Tibial nerve (tissue), 4 donors: ENCODE measurements around the gene WDR18. TPM values are rescaled to one million over a fixed set of nuclear protein-coding genes. Genes with fewer than 3 reads are reported as not detected.

Experiments used
- DNase-seq, 2 donors: peaks; one replicate each; pipeline ENCODE4 v3.0.0-alpha.2; 2019; ENCODE audit warnings: low spot score in 2 of 2
- H3K27ac ChIP-seq, 4 donors: fragments of 200-600 bp; sonication (generic) in 3 of 4; one replicate each; pipeline ENCODE4 v1.5.1; 2017 to 2019; ENCODE audit warnings: mild to moderate bottlenecking in 1 of 4
- H3K27me3 ChIP-seq, 2 donors: fragments of 200-600 bp; sonication (generic) in 1 of 2; one replicate each; pipeline versions ENCODE4 v1.5.1 to v1.6.0; 2017 to 2019
- H3K36me3 ChIP-seq, 3 donors: fragments of 200-600 bp; sonication (generic); one replicate each; pipeline ENCODE4 v1.5.1; 2018 to 2019
- H3K4me1 ChIP-seq, 4 donors: fragments of 200-600 bp; sonication (generic) in 3 of 4; one replicate each; pipeline ENCODE4 v1.5.1; 2017 to 2019
- H3K4me3 ChIP-seq, 4 donors: fragments of 200-600 bp; sonication (generic) in 3 of 4; one replicate each; pipeline ENCODE4 v1.5.1; 2017 to 2019; ENCODE audit warnings: mild to moderate bottlenecking in 1 of 4, moderate library complexity in 1 of 4
- H3K9me3 ChIP-seq, 4 donors: fragments of 200-600 bp; sonication (generic) in 3 of 4; one replicate each; pipeline ENCODE4 v1.5.1; 2017 to 2019
- EP300 ChIP-seq, 2 donors: sonication (generic); formaldehyde crosslinking; IDR thresholded peaks; one replicate each; pipeline ENCODE4 v1.6.1; 2017; ENCODE audit warnings: antibody characterized with exemption in 2 of 2, mild to moderate bottlenecking in 1 of 2
- POLR2A ChIP-seq, 2 donors: fragments of 450-650 bp; IDR thresholded peaks; one replicate each; pipeline ENCODE4 v1.6.1; 2017; ENCODE audit warnings: antibody characterized with exemption in 2 of 2, mild to moderate bottlenecking in 2 of 2, moderate library complexity in 2 of 2
- WGBS, 2 donors: methylation state at CpG; one replicate each; pipeline ENCODE4 v1.1.5; 2018; 5-methylcytosine and 5-hydroxymethylcytosine counted together
- total RNA-seq, 4 donors: library from RNA; depleted of rRNA; stranded (reverse); fragments of >200 nt; gene quantifications; one replicate each; pipeline ENCODE4 v1.1.0, GENCODE V29; 2016
- TF ChIP-seq, protein P1 (sequence below), 5 experiments: fragments of 200-600 bp in 3 of 5; fragments of 450-650 bp in 2 of 5; sonication (generic) in 3 of 5; IDR thresholded peaks; one replicate each; pipeline ENCODE4 v1.5.1; 2016 to 2019; ENCODE audit warnings: antibody characterized with exemption in 5 of 5, mild to moderate bottlenecking in 3 of 5, moderate library complexity in 2 of 5

Gene WDR18
- total RNA-seq, 4 donors from 2014 or later, result 23.3 to 90.6 (median 52.8) TPM

DNA sequence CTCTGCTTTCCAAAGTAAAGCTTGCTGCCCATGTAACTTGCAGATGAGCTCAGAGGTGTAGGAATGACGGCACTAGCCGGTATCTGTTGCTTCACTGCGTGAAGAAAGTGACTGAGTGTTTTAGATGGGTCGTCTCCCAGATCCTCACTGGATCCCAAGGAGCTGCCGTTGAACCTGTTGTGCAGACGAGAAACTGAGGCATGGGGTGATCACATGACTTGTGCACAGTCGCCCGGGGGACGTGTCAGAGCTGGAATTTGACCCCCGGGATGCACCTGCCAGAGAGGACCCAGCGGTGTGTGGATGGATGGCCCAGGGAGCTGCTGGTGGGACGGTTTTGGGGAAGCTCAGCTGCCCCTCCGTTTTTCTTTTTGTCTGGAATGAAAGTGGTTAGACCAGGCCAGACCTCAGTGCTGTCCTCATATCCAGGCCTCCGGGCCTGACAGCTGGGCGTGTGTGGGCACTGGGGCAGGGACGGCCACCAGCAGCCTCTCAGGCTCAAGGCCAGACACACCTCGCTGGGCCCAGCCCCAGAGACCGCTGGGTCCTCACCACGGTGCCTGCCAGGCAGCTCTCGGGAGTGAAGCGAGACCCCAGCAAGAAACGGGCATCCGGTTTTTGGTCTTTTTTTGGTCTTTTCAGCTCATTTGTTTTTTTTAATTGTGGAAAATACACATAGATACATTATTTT lies 45.8 kb upstream of the WDR18 start:
- Histone ChIP-seq H3K9me3 (no peaks in the 10 kb centered on the region), H3K4me1 (peaks cover 0 to 59% (median 35%) of the 10 kb centered on the region in 4 donors), H3K4me3 (no peak overlapping the region), H3K27ac (no peak overlapping the region), H3K27me3 (no peaks in the 10 kb centered on the region), H3K36me3 (no peaks in the 10 kb centered on the region)
- DNase-seq, result no peak
- TF ChIP-seq, protein P1, sequence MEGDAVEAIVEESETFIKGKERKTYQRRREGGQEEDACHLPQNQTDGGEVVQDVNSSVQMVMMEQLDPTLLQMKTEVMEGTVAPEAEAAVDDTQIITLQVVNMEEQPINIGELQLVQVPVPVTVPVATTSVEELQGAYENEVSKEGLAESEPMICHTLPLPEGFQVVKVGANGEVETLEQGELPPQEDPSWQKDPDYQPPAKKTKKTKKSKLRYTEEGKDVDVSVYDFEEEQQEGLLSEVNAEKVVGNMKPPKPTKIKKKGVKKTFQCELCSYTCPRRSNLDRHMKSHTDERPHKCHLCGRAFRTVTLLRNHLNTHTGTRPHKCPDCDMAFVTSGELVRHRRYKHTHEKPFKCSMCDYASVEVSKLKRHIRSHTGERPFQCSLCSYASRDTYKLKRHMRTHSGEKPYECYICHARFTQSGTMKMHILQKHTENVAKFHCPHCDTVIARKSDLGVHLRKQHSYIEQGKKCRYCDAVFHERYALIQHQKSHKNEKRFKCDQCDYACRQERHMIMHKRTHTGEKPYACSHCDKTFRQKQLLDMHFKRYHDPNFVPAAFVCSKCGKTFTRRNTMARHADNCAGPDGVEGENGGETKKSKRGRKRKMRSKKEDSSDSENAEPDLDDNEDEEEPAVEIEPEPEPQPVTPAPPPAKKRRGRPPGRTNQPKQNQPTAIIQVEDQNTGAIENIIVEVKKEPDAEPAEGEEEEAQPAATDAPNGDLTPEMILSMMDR (IDR thresholded peaks at IDR 0.05), result no peak
- no peak for TF ChIP-seq EP300 (IDR thresholded peaks at IDR 0.05)
- TF ChIP-seq POLR2A (IDR thresholded peaks at IDR 0.05), result no peak
- 90% methylated on average over 21 to 23 of the region's 23 CpGs for WGBS, 2 donors

GRCh38 chr19:939439-939838 lies 44.7 kb upstream of the WDR18 start:
- TF ChIP-seq EP300 (IDR thresholded peaks at IDR 0.05), result no peak
- no peak for TF ChIP-seq POLR2A (IDR thresholded peaks at IDR 0.05)
- TF ChIP-seq, protein P1 (IDR thresholded peaks at IDR 0.05), result no peak
- H3K36me3 ChIP-seq, result no peaks in the 10 kb centered on the region
- peaks cover 0 to 49% (median 25%) of the 10 kb centered on the region in 4 donors for H3K4me1 ChIP-seq
- H3K27ac ChIP-seq, result no peak overlapping the region
- 76 to 79% methylated on average over 22 of the region's 22 CpGs for WGBS, 2 donors
- no peaks in the 10 kb centered on the region for H3K27me3 ChIP-seq
- H3K9me3 ChIP-seq, result no peaks in the 10 kb centered on the region
- DNase-seq, result no peak
- H3K4me3 ChIP-seq, result no peak overlapping the region

- WGBS, 2 donors, result 95 to 96% methylated on average over 7 of the region's 7 CpGs
- Histone ChIP-seq H3K4me1 (peaks cover 0 to 49% (median 20%) of the 10 kb centered on the region in 4 donors), H3K27me3 (no peaks in the 10 kb centered on the region), H3K36me3 (no peaks in the 10 kb centered on the region), H3K4me3 (no peak overlapping the region), H3K9me3 (no peaks in the 10 kb centered on the region), H3K27ac (peak overlapping the region in 2 of 4 donors; percentile 83 to 87)
- no peak for DNase-seq
- TF ChIP-seq EP300 (IDR thresholded peaks at IDR 0.05) (no peak), POLR2A (IDR thresholded peaks at IDR 0.05) (no peak)
- TF ChIP-seq, protein P1 (IDR thresholded peaks at IDR 0.05), result no peak
Measured at GRCh38 chr19:939922-940321, 44.2 kb upstream of the WDR18 start.

- peak overlapping the region; percentile 1 to 45 (median 30) for H3K4me3 ChIP-seq
- H3K9me3 ChIP-seq, result no peaks in the 10 kb centered on the region
- DNase-seq, result peak; percentile 55 to 59
- H3K36me3 ChIP-seq, result no peaks in the 10 kb centered on the region
- TF ChIP-seq EP300 (IDR thresholded peaks at IDR 0.05), result peak in 1 of 2 donors; percentile 14
- TF ChIP-seq, protein P1 (IDR thresholded peaks at IDR 0.05), result no peak
- no peaks in the 10 kb centered on the region for H3K27me3 ChIP-seq
- H3K27ac ChIP-seq, result peak overlapping the region; percentile 43 to 87 (median 78)
- H3K4me1 ChIP-seq, result peaks cover 0 to 44% (median 15%) of the 10 kb centered on the region in 4 donors
- WGBS, 2 donors, result 24 to 27% methylated on average over 3 to 21 of the region's 64 CpGs
Measured at GRCh38 chr19:940591-941291, 43.4 kb upstream of the WDR18 start.
